GM18861 (cell line): ENCODE results near the gene ST6GALNAC3.
A peak's percentile ranks its signal among the peaks of the same experiment; 100 is the strongest.

Source experiments
- ATAC-seq: cut with Tn5 transposase; IDR thresholded peaks from one replicate; pipeline ENCODE4 v1.9.1; 2021; ENCODE audit not compliant: unreplicated experiment

The ST6GALNAC3 gene

GRCh38 chr1:76491737-76492136 is 417.2 kb downstream of the ST6GALNAC3 start:
- no peak for ATAC-seq

GRCh38 chr1:76492752-76493430 is 418.3 kb downstream of the ST6GALNAC3 start:
- ATAC-seq: no peak

- ATAC-seq: peak; percentile 86
These were observed 420.3 kb downstream of the ST6GALNAC3 start for GRCh38 chr1:76494807-76495206.

- no peak for ATAC-seq
These were observed 422.3 kb downstream of the ST6GALNAC3 start for GRCh38 chr1:76496871-76497270.

- no peak for ATAC-seq
These were observed 425.6 kb downstream of the ST6GALNAC3 start for GRCh38 chr1:76500116-76500515.

GRCh38 chr1:76501136-76501535 is 426.6 kb downstream of the ST6GALNAC3 start:
- no peak for ATAC-seq

- no peak for ATAC-seq
These were observed 427.2 kb downstream of the ST6GALNAC3 start for GRCh38 chr1:76501586-76502219.

GRCh38 chr1:76503100-76503499 is 428.6 kb downstream of the ST6GALNAC3 start:
- no peak for ATAC-seq

- ATAC-seq: no peak
These were observed 429.2 kb downstream of the ST6GALNAC3 start for GRCh38 chr1:76503736-76504135.

- no peak for ATAC-seq
These were observed 432.8 kb downstream of the ST6GALNAC3 start for GRCh38 chr1:76507376-76507775.

- ATAC-seq: no peak
These were observed 434.3 kb downstream of the ST6GALNAC3 start for GRCh38 chr1:76508871-76509270.

GRCh38 chr1:76510672-76511557 is 436.4 kb downstream of the ST6GALNAC3 start:
- no peak for ATAC-seq

- ATAC-seq: no peak
These were observed 437.1 kb downstream of the ST6GALNAC3 start for GRCh38 chr1:76511558-76512179.

GRCh38 chr1:76530953-76531352 is 456.4 kb downstream of the ST6GALNAC3 start:
- ATAC-seq: no peak

- no peak for ATAC-seq
These were observed 467.1 kb downstream of the ST6GALNAC3 start for GRCh38 chr1:76541618-76542017.

GRCh38 chr1:76542359-76542758 is 467.8 kb downstream of the ST6GALNAC3 start:
- no peak for ATAC-seq

- ATAC-seq: no peak
These were observed 468.9 kb downstream of the ST6GALNAC3 start for GRCh38 chr1:76543495-76543894.

- no peak for ATAC-seq
These were observed 471.9 kb downstream of the ST6GALNAC3 start for GRCh38 chr1:76546354-76546933.

GRCh38 chr1:76547916-76548315 is 473.4 kb downstream of the ST6GALNAC3 start:
- ATAC-seq: no peak

- no peak for ATAC-seq
These were observed 474.1 kb downstream of the ST6GALNAC3 start for GRCh38 chr1:76548513-76549100.

- ATAC-seq: no peak
These were observed 479.7 kb downstream of the ST6GALNAC3 start for GRCh38 chr1:76554283-76554682.
